ENCODE results near the gene SMIM36.

The SMIM36 gene

DNA sequence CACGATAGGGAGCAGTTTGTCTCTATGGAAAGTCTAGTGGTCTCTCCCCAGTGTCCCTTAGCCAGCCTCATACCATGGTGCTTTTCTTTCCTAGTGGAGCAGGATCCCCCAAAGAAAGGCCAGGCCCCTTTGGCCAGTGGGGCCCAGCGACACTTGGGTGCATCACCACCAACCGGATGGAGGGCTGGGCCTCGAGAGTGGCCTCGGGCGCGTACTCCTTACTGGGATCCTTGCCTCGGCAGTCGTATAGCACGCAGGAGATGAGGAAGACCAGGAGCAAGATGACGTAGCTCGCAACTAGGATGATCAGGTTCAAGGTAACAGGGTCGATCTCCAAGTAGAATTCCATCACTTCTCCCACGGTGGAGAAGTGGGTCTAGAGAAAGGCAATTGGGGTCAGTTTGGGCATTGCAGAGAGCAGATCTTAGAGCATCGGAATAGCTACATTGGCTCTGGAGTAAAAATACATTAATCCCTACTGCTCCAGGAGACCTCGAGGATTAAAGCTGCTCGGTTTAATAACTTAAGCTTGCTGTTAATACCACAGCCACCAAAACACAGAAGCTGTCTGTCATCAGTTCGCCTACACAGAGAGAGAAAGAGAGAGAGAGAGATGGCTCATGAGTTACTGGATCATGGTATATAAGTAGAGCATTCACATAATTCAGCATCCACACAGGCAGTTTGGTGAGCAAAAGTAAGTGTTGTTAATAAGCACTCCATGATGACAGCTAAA is at the start of gene SMIM36:
TSS of gene SMIM36 (minus strand) at position 467 of the 736 bp plus-strand sequence.
- DNase-seq (ENCODE audit: low read depth in 2 of 2) = no peak
- no peak within 1 kb of the TSS for H3K4me3 ChIP-seq (replicated peaks in 1 of 2; ENCODE audit: low read depth in 2 of 2, low read length in 2 of 2)
- TF ChIP-seq, protein P1, sequence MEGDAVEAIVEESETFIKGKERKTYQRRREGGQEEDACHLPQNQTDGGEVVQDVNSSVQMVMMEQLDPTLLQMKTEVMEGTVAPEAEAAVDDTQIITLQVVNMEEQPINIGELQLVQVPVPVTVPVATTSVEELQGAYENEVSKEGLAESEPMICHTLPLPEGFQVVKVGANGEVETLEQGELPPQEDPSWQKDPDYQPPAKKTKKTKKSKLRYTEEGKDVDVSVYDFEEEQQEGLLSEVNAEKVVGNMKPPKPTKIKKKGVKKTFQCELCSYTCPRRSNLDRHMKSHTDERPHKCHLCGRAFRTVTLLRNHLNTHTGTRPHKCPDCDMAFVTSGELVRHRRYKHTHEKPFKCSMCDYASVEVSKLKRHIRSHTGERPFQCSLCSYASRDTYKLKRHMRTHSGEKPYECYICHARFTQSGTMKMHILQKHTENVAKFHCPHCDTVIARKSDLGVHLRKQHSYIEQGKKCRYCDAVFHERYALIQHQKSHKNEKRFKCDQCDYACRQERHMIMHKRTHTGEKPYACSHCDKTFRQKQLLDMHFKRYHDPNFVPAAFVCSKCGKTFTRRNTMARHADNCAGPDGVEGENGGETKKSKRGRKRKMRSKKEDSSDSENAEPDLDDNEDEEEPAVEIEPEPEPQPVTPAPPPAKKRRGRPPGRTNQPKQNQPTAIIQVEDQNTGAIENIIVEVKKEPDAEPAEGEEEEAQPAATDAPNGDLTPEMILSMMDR (IDR thresholded peaks at IDR 0.05; ENCODE audit: low read depth, low read length) = no peak

DNA sequence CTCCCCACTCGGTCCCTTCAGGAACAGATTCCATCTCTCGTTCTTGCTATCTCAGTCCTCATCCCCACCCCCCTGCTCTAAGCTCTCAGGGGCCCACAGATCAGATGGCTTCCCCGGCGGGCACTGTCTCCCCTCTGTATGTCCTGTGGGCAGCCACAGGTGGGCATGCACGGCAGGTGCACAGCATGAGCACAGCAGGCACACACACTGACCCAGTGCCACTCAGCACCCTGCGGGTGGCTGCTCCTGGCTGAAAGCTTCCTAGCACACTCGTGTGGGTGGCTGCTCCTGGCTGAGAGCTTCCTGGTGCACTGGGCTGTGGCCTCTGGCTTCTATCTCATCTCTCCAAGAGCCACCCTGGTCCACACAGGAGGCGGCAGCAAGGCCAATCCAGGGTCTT is 44.5 kb upstream of the SMIM36 start:
- no peak for DNase-seq (ENCODE audit: low read depth in 2 of 2)
- H3K4me3 ChIP-seq (replicated peaks in 1 of 2; ENCODE audit: low read depth in 2 of 2, low read length in 2 of 2) = no peak overlapping the region
- TF ChIP-seq, protein P1 (IDR thresholded peaks at IDR 0.05; ENCODE audit: low read depth, low read length) = no peak

DNA sequence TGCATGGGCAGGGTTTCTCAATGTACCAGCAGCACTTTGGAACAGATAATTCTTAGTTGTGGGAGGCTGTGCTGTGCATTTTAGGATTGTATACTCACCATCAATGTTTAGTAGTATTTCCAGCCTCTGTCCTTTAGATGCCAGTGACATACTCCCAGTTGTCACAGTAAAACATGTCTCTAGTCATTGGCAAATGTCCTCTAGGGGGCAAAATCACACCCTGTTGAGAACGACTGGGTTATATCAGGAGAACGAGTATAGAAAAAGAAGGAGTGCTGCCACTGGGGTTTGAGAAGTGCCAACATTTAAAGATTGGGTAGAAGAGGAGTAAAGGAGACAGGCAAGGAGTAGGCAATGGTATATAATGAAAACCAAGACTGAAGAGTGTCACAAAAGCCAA is 37.9 kb upstream of the SMIM36 start:
- DNase-seq (ENCODE audit: low read depth in 2 of 2) = peak in 1 of 2 donors; percentile 37

DNA sequence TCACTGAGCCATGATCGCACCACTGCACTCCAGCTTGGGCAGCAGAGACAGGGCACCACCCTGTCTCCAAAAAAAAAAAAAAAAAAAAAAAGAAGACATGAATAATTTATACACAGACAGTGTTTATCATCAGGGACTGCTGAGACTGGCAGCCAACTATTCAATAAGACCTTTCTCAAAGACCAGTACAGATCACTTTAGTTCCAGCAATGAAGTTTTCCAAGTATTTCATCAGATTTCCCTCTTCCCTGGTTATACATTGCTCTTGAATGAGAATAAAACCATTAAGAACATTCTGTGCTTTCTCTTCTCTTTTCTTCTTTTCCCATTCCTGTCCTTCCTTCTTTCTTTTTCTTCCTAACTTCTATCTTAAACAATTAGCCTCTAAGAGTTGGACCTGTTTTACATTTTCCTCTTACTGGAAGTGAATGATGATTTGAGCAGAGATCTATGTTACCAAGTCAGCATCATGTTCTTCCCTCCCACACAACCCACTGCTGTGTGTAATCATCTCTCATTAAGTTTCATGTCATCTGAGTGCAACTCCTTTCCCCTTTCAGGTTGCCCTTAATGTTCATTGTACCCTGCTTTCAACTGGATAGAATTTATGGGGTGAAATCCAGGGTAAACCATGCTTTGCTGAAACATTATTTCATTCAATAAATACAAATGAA is 35.9 kb upstream of the SMIM36 start:
- TF ChIP-seq, protein P1 (IDR thresholded peaks at IDR 0.05; ENCODE audit: low read depth, low read length) = no peak
- no peak overlapping the region for H3K4me3 ChIP-seq (replicated peaks in 1 of 2; ENCODE audit: low read depth in 2 of 2, low read length in 2 of 2)
- no peak for DNase-seq (ENCODE audit: low read depth in 2 of 2)

More for the DNA sequence above, 37.9 kb upstream of the SMIM36 start:
- H3K4me3 ChIP-seq (replicated peaks in 1 of 2; ENCODE audit: low read depth in 2 of 2, low read length in 2 of 2) = no peak overlapping the region
- TF ChIP-seq, protein P1 (IDR thresholded peaks at IDR 0.05; ENCODE audit: low read depth, low read length) = peak; percentile 21

DNA sequence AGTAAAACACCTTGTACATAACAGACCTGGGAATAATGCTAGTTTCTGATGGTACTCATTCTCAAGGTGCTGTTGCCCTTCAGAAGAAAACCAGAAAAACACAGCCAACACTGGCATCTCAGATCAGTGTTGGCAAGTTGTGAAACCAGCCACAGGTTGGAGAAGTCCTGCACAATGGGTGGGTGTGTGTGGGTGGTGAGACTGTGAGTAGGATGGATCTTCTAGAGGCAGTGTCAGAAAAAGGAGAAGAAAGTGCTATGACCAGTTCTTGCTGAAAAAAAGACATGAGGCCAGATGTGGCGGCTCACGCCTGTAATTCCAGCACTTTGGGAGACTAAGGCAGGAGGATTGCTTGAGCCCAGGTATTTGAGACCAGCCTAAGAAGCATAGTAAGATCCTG is 35.2 kb upstream of the SMIM36 start:
- TF ChIP-seq, protein P1 (IDR thresholded peaks at IDR 0.05; ENCODE audit: low read depth, low read length) = no peak
- DNase-seq (ENCODE audit: low read depth in 2 of 2) = no peak
- H3K4me3 ChIP-seq (replicated peaks in 1 of 2; ENCODE audit: low read depth in 2 of 2, low read length in 2 of 2) = no peak overlapping the region

DNA sequence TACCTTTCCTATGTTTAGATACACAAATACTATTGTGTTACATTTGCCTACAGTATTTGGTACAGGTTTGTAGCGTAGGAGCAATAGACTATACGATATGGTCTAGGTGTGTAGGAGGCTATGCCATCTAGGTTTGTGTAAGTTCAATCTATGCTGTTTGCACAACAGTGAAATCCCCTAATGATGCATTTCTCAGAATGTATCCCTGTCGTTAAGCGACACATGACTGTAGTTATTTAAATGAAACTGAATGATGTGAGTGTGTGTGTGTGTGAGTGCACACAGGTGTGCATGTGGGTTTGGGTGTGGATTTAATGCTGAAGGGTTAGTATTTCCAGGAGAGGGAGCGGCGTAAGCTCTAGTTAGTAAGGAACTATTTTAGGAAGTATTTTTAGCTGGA is 34.6 kb upstream of the SMIM36 start:
- H3K4me3 ChIP-seq (replicated peaks in 1 of 2; ENCODE audit: low read depth in 2 of 2, low read length in 2 of 2) = no peak overlapping the region
- no peak for DNase-seq (ENCODE audit: low read depth in 2 of 2)
- TF ChIP-seq, protein P1 (IDR thresholded peaks at IDR 0.05; ENCODE audit: low read depth, low read length) = no peak

Data from cardiac fibroblast (primary cell).